Subcutaneous adipose tissue (tissue), 4 donors: Measurements from ENCODE around the gene PAX5. TPM values are rescaled to one million over a fixed set of nuclear protein-coding genes. Genes with fewer than 3 reads are reported as not detected.

ENCODE experiments used
- total RNA-seq, 4 donors: library from RNA; depleted of rRNA; stranded (reverse); fragments of >200 nt; gene quantifications; one replicate each; pipeline ENCODE4 v1.1.0, GENCODE V29; 2016
- TF ChIP-seq, protein P1 (sequence below): fragments of 450-650 bp; IDR thresholded peaks from one replicate; pipeline ENCODE4 v1.5.1; 2016; ENCODE audit warnings: low read depth, mild to moderate bottlenecking, control low read depth, antibody characterized with exemption, moderate library complexity

PAX5 gene
- total RNA-seq, 4 donors from 2014 or later: under 0.01 to 0.19 (median 0.17) TPM; not detected in 1

DNA sequence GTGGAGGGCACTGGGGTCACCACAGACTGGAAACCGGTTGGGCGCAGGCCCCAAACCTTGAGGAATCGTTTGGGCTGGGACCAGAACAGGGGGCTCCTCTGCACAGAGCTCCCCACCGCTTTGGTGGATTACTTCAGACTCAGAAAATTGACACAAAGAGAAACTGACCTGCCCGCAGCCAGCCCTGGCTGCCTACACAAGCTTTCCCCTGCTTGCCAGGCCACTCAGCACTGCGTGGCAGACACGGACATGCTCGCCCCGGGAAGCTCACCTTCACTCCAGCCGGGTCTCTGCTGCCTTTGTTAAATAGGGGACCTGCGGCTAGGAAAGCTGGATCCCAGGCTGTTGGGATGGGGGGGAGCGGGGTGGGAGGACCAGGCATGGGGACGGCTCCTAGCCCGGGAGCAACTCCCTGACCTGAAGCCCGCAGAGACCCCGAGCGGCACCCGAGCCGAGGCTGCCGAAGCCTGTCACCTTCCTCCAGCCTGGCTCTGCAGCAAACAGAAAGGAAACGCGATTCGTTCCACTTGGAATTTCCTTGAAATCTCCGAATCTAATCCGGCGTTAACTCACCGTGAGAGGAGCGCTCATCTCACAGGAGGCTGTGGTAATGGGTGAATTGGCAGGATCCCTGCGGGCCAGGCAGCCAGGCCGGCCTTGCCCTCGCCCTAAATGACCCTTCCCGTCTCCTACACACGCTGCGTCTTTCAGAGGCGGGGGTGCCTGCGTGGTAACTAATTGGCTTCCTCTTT lies 8.8 kb downstream of the PAX5 start:
- TF ChIP-seq, protein P1, sequence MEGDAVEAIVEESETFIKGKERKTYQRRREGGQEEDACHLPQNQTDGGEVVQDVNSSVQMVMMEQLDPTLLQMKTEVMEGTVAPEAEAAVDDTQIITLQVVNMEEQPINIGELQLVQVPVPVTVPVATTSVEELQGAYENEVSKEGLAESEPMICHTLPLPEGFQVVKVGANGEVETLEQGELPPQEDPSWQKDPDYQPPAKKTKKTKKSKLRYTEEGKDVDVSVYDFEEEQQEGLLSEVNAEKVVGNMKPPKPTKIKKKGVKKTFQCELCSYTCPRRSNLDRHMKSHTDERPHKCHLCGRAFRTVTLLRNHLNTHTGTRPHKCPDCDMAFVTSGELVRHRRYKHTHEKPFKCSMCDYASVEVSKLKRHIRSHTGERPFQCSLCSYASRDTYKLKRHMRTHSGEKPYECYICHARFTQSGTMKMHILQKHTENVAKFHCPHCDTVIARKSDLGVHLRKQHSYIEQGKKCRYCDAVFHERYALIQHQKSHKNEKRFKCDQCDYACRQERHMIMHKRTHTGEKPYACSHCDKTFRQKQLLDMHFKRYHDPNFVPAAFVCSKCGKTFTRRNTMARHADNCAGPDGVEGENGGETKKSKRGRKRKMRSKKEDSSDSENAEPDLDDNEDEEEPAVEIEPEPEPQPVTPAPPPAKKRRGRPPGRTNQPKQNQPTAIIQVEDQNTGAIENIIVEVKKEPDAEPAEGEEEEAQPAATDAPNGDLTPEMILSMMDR: no peak

DNA sequence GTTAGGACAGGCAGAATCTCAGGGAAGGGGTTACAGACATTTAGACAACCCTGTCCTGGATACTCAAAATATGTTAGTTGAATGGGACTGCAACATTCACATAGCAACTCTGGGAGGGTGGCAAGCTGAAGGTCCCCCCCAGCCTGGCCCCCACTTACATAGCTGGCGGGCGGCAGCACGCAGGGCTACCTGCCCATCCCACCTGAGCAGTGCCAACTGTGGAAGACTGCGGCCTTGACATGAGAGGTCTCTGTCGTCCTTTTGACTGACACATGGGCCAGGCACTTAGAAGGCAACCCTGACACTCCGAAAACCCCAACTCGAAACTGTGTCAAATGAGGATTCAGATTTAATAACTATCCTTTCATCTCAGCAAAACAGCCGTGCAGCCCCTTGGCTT lies 16.5 kb downstream of the PAX5 start:
- TF ChIP-seq, protein P1: no peak

DNA sequence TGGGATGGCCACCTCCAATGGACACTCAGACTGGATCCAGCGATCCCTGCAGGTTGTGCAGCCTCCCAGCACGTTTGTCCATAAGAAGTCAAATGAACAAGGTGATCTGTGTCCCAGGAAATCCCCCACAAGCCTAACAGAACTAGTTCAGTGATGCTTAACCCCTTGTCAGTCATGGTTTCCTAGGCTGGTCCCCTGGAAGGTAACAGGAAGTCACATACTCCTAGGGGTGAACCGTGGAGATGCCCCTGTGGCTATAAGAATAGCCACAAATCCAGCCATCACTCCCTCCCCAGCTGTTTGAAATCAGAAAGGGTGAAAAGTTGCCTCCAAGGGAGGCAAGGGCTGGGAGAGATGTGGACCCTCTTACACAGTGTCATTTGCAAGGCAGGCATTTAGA lies 22.5 kb downstream of the PAX5 start:
- TF ChIP-seq, protein P1: no peak

DNA sequence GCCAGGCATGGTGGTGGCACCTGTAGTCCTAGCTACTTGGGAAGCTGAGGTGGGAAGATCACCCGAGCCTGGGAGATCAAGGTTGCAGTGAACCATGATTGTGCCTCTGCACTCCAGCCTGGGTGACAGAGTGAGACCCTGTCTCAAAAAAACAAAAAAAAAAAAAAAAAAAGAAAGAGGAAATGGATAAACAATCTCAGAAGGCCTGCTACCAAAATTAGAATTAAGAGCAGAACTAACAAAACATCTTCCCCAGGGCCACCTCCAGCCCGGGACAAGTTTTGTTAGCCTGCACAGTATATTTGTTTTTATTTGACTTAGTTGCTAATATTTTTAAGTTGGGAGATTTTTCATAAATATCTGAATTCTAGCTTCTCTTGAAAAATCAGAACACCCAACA lies 23.1 kb downstream of the PAX5 start:
- TF ChIP-seq, protein P1: no peak

DNA sequence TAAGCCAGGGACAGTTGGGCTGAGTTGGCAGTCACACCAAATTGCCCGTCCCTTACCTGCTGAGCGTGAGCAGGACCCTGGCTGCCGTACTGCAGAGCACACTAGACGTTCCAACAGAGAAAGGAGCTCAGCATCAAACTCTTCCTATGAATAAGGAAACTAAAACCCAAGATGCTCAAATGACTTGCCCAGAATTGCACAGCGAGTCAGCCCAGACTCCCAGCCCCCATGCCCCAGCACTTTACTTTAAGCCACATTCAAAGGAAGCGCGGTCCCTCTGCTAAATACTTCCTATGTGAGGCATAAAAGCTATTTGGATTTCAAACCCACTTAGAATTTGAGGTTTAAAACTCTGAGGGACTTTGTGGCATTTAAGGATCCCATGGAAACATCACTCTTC lies 23.9 kb downstream of the PAX5 start:
- TF ChIP-seq, protein P1: no peak

DNA sequence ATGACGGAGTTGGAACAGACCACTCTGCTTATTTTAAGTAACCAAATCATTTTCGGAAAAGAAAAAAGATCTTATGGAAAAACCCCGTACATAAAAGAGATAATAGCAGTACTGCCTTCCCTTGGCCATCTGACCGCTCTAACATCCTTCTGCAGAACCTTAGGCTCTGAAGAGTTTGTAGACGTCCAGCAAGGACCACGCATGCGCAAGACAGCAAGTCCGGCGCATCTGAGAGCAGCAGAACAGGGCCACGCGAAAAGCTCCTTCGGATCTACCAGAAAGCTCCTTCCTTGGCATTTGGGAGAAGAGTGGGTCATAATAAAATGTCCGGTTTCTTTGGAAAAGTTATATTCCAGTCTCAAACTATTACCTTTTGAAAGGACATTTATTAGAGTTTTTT lies 26.8 kb downstream of the PAX5 start:
- TF ChIP-seq, protein P1: no peak

DNA sequence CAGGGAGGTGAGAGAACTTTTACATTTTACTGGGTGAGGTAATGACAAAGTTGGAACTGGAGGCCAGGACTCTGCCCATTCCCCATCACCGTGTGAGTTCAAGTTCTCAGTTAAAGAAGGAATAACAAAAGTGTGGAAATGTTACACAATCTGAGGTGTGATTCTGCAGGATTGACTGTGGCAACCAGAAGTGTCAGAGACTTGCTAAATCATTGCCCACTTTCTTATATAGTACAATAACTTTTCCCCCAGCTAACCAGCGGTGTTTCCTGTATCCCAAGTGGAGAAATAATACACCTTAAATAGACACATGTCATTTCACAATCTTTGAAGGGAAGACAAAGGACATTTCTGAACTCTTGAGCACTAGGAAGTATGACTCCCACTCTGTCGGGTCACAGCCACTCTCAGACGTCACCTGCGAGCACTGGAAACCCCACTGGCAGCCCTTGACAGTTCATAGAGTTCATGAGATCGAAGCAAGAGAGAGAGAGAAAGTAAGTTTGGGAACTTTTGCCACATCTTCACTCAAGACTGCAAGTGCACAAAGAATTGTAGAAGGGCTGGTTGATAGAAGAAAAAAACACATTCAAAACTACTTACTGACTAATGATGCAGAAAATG lies 28.4 kb downstream of the PAX5 start:
- TF ChIP-seq, protein P1: no peak
